NCI-H146 treated with DMSO at 0.1 percent for 48 hours (cell line): ENCODE data around the gene GPR137.
A peak's percentile ranks its signal among the peaks of the same experiment; 100 is the strongest.
"Not testable (repeated sequence)": the region's sequence is repeated elsewhere in the genome, so short reads cannot be mapped to it uniquely, and the experiment has no call there.

Experiments used
- DNase-seq: peaks from one replicate; lab custom pipeline; 2025; ENCODE audit not compliant: unreplicated experiment; lab: John Stamatoyannopoulos, UW

GPR137 gene

GRCh38 chr11:64299847-64300648, 14.4 kb downstream of the GPR137 start, which contains the start of gene CATSPERZ:
Gene CATSPERZ (plus strand): TSS chr11:64300358. CDS start chr11:64300411, 53 bp downstream.
- no peak for DNase-seq

- DNase-seq = no peak
Measured at GRCh38 chr11:64303109-64304031, 17.7 kb downstream of the GPR137 start.

- no peak for DNase-seq
Measured at GRCh38 chr11:64304032-64304315, 18.3 kb downstream of the GPR137 start.

GRCh38 chr11:64304316-64305072, 18.8 kb downstream of the GPR137 start:
- peak; percentile 80 for DNase-seq

- DNase-seq = peak; percentile 98
Measured at GRCh38 chr11:64305075-64305690, 19.5 kb downstream of the GPR137 start, which contains the start of gene ESRRA. Gene ESRRA (plus strand): TSS chr11:64305524. CDS start chr11:64307180, 1,656 bp downstream.

- peak; percentile 41 for DNase-seq
Measured at GRCh38 chr11:64305691-64306562, 20.3 kb downstream of the GPR137 start.

GRCh38 chr11:64306563-64306875, 20.9 kb downstream of the GPR137 start:
- no peak for DNase-seq

- no peak for DNase-seq
Measured at GRCh38 chr11:64306876-64307622, 21.4 kb downstream of the GPR137 start.

GRCh38 chr11:64307795-64308194, 22.1 kb downstream of the GPR137 start:
- not testable (repeated sequence) for DNase-seq

GRCh38 chr11:64312947-64313346, 27.3 kb downstream of the GPR137 start:
- DNase-seq = no peak

- DNase-seq = no peak
Measured at GRCh38 chr11:64313491-64314145, 28.0 kb downstream of the GPR137 start.

- DNase-seq = no peak
Measured at GRCh38 chr11:64314146-64314804, 28.6 kb downstream of the GPR137 start.

- no peak for DNase-seq
Measured at GRCh38 chr11:64314805-64315561, 29.3 kb downstream of the GPR137 start.

- DNase-seq = not testable (repeated sequence)
Measured at GRCh38 chr11:64315667-64316526, 30.2 kb downstream of the GPR137 start.

- no peak for DNase-seq
Measured at GRCh38 chr11:64316672-64317324, 31.1 kb downstream of the GPR137 start.
